Left lobe of liver (tissue), 2 donors: ENCODE measurements around the gene UBR4. TPM values are rescaled to one million over a fixed set of nuclear protein-coding genes. Genes with fewer than 3 reads are reported as not detected.
"Not testable (repeated sequence)": the region's sequence is repeated elsewhere in the genome, so short reads cannot be mapped to it uniquely, and the experiment has no call there.

Experiments used
- ATAC-seq: fragments of 200-7000 bp; cut with Tn5 transposase; one replicate; pipeline ENCODE4 v1.9.1; 2020; ENCODE audit warnings: mild to moderate bottlenecking, moderate library complexity
- DNase-seq: peaks from one replicate; pipeline ENCODE4 v3.0.0-alpha.2; 2020; ENCODE audit warnings: low spot score
- total RNA-seq: library from RNA; stranded (reverse); gene quantifications from one replicate; pipeline ENCODE4 v1.2.1, GENCODE V29; 2021
- donor health status: DM: no; HTN: no; CAD: no; lungs with moderate emphysema.
- donor health status: DM: no; HTN: yes; CAD: no.

Gene UBR4
- total RNA-seq, 1 donor from 2014 or later: 127 TPM

DNA sequence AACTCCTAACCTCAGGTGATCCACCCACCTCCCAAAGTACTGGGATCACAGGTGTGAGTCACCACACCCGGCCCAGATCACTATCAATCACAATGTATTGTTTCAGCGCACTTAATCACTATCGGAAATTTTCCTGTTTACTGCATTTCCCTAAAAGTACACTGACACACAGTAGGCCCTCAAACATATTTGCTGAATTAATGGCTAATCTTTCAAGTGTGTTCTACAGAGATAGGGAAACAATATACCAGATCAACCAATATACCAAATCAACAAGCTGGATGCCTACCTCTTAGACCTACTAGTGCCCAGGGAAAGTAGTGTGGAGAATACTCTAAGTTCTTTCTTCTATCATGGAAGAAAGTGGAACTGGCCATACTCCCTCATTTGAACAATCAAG, 17.1 kb downstream of the UBR4 start:
- ATAC-seq: no peak
- no peak for DNase-seq

DNA sequence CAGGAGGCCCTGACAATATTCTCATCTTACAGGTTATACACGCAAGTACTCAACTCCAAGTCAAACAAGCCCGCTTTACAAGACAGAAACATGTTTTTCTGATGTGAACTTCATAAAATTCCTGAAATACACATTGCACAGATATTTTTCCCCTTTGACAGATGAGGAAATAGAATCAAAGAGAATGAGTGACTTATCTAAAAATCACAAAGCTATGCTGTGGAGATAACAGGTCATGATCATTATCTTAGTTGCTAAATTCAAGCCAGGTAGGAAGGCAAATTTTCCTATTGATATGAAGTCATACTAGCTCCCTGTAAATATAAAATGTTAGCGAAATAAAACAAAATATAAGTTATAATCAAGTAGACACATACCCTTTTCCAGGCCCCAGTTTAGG, 18.3 kb downstream of the UBR4 start:
- ATAC-seq (no peak), DNase-seq (no peak)

DNA sequence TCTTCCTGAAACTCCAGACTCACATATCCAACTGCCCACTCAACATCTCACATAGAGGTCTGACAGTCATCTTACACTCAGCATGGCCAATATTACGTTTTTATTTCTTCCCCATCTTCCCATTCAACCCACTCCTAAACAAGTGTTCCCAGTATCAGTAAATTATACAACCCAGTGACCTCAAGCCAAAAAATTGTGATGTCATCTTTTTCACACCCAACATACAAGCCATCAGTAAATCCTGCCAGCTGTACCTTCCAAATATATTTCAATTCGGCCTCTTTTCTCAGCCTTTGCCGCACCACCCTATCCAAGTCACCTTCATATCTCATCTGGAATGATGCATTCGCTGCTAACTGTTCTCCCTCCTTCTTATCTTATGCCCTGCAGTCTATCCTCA, 19.6 kb downstream of the UBR4 start:
- no peak for DNase-seq
- no peak for ATAC-seq

DNA sequence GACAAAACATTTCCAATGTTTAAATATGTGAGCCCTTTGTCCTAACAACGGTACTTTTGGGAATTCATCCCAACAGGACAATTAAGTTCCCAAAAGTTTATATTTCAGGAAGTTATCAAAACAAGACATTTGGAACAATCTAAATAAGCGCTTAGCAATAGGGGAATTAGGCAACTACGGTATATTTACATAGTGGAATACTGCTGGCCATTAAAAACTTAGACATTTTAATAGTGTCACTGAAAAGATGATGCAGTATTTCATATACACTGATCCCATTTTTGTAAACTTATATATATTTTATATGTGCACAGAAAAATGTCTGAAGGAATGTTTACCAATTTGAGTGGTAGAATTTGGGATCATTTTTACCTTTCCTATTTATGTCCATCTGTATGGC, 20.8 kb downstream of the UBR4 start:
- ATAC-seq (peak; percentile 33), DNase-seq (no peak)

DNA sequence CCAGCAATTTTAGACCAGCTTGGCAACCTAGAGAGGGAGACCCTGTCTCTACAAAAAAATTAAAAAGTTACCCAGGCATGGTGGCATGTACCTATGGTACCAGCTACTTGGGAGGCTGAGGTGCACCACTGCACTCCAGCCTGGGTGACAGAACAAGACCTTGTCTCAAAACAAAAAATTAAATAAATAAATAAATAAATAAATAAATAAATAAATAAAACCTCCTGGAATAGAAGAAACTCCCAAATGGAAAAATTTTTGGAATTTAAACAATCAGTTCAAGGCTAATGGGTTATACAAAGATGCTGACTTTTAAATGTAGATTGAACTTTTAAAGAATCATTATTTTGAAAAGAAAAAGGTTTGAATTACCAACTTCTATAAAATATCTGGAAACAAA, 22.2 kb downstream of the UBR4 start:
- ATAC-seq: no peak

DNA sequence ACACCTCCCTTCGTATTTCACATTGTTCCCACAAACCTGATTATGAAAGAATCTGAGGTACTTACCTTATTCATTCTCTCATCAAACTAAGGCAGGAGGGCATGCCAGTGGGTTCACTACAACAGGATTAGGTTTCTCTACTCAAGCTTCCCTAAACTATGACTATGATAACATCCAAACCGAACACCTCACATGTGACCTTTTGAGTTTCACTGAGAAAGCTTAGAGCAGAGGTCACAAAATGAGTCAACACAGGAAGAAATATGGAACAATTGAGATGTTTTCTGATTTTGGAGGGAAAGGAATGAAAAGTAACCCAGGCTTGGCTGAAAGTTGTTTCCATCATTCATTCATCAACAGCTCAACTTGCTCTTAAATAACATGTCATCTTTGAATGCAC, 24.1 kb downstream of the UBR4 start:
- ATAC-seq: no peak
- no peak for DNase-seq

More for the DNA sequence above, 22.2 kb downstream of the UBR4 start:
- DNase-seq: no peak

DNA sequence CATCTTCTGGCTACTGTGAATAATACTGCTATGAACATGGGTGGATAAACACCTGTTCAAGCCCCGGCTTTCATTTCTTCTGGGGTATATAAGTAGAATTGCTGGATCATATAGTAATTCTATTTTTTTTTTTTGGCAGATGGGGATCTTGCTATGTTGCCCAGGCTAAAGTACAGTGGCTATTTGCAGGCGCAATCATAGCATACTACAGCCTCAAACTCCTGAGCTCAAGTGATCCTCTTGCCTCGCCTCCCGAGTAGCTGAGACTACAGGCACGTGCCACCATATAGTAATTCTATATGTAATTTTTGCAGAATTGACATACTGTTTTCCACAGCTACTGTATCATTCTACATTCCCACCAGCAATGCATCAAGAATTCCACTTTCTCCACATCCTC, 27.8 kb downstream of the UBR4 start:
- DNase-seq: no peak
- ATAC-seq: no peak

DNA sequence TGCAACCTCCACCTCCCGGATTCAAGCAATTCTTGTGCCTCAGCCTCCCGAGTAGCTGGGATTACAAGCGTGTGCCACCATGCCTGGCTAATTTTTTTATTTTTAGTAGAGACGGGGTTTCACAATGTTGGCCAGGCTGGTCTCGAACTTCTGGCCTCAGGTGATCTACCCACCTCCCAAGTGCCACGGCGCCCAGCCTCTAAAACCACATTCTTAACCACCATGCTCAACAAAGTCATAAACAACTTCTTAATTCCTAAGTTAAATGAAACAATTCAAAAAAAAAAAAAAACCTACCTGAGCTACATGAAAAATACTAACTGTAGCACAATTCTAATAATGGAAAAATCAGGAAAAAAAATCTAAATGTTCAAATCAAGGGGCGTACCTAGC, 29.8 kb downstream of the UBR4 start:
- ATAC-seq, DNase-seq: not testable (repeated sequence)

DNA sequence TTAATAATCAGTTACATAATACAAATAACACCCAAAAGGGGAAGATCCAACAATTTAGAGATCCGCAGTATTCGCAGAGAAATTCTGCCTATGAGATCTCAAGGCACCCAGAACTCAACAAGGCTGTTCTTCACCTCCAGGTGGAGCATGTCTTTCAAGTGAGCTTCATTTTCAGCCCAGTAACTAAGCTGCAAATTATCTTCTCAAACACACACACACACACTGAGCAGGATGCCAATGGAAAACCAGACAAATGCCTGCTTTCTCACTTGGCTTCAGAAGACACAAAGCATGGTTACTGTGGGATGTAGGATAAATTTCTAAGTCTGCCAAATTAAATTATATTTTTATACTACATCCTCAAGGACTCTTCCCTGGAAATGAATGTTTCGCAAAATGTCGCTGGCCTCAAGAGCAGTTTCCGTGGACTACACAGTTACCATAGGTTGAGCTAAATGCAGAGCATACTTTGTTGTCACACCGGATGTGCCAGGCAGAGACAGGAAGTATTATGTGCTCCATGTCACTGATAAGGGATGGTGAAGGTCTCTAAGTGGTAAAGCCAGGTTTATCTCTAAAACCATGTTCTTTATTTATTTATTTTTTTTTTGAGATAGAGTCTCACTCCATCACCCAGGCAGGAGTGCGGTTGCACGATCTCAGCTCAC, 30.3 kb downstream of the UBR4 start:
- peak; percentile 75 for ATAC-seq
- DNase-seq: no peak

DNA sequence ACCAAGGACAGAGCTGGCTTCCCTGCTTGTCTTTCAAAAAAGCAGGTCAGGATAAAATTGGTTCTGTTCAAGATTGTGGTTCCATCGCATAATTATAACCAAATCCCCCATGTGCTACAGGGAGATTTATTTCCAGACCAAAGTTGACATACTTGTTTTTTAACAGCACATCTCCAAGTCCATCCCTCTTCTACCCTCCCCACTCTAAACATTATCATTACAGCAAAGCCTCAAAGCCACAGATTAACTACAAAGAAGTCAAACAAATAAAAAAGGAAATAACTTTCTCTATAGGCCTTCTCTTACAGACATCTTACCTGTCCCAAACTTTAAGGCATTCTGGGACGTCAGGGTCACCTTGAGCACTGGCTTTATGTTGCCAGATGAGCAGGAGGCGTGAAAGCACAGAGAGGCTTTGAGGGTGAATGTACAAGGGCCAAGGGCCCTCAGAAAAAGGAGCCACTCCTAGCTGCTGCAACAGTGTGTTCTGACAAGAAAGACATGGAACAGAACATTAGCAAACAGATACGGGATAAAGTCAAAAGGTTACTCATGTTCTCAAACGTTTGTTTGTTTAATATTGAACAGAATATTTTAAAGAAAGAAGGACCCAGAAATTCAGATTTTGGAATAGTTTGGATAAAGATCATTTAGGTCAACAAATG, 31.2 kb downstream of the UBR4 start:
- ATAC-seq (peak; percentile 86), DNase-seq (peak; percentile 60)

DNA sequence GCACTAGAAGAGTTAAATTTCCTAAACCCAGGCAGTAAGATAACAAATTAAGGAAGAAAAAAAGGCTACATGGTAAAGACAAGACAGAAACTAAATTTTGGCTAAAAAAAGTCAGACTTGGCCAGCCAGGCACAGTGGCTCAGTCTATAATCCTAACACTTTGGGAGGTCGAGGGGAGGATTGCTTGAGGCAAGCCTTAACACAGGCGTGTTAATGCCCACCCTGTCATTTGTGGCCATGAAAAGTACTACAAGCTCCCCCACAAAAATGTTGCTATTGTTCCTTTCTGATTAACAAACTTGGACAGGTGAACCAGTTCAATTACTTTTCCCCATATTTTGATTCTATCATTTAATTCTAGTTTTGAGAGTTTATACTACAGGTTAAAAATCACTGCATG, 32.3 kb downstream of the UBR4 start:
- no peak for ATAC-seq
- no peak for DNase-seq

DNA sequence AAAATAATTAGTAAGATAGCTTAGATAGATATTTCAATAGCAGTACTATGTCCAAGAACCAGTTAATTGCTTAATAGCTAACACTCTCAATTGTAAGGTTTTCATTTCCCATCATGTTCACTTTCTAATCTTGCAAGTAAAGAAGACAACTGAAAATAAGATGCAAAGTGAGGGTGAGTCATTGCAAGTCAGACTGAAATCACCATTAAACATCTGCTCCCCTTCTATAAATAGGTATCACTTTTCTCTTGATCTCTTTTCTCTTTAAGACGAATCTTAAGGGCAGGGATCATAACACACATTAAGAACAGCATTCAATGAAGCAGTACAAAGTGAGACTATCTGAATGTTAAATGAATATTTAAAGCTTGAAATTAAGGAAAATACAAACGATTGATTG, 40.4 kb downstream of the UBR4 start:
- no peak for ATAC-seq
- no peak for DNase-seq

DNA sequence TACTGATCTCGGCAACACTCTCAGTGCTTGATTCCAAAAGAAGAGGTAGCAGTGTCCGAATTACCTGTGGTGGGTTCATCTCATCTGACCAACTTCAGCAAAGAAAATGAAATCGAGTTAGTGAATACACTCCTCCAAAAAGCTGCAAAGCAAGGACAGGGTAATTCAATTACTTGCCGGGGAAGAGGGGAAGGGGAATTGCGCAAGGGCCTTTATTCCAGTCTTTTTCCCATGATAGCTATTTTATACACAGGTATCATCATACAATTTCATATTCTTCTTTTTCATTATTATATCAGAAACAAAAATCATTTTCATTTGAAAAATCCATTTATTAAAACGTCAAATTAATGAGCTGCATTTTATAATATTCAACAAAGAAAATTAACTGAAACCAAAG, 42.9 kb downstream of the UBR4 start:
- DNase-seq (no peak), ATAC-seq (no peak)

DNA sequence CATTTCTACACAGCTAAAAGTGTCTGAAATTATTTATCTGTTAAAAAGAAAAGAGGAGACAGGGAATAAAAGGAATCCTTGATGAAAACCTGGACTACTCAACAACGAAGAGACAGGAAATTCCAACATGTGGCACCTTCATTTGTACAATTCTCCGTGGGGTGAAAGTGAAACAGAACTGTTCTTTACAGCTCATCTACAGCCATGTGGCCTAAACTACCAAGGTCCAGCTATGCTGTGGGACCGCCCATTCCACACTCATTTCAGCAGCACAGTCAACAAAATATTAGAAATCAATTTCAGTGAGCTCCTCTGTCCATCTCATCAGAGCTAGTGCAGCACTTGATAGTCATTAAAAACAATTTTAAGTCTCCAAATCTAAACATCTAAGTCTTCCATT, 44.0 kb downstream of the UBR4 start:
- DNase-seq (no peak), ATAC-seq (peak; percentile 86)

DNA sequence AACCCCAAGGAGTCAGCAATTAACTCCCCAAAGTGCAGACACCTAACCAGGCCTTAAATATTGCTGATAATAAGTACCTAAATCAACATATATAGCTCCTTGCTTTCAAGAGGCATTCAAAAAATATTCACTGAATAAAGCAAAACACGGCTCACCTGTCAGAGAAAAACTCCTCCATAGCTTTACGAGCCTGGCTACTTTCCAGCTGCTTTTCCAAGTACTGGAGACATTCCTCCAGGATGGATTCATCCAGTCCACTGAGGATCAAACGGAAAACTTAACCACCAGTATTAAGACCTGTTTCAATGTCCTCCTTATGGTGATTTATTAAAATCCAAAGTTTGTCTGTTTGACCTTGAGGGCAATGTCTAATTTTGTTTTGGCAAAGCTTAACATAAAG, 44.6 kb downstream of the UBR4 start:
- DNase-seq (no peak), ATAC-seq (no peak)

DNA sequence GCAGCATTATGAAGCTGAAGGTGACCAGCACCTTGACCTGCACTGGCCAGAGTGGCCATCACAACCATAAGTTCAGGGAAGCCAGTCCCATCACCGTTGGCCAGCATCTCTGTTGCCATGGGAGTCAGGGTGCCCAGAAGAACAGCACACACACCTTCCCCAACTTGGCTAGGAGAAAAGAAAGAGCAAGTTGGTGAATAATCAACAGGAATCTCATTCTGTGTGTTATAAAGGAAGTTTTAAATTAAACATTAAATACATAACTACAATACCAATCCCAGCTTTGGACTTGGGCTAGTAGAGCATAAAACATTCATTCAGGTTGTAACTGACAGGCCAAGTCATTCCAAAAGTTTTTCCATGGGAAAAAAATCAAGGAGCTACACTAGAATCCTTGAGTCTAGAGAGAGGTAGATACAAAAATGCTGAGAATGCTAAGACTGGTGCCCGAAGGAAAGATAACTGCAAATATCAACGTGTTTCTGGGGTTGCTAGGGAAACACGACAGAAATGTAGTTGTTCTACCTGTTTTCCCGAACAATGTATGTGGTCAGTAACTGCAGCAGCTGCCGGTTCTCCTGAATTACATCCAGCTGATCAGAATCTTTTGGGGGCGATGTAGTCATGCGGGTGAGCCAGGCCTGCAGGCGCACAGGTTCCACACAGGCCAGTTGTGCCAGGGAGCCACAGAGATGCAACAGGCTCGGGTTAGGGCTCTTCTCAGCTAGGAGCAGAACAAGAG, 45.6 kb downstream of the UBR4 start:
- DNase-seq (no peak), ATAC-seq (no peak)

DNA sequence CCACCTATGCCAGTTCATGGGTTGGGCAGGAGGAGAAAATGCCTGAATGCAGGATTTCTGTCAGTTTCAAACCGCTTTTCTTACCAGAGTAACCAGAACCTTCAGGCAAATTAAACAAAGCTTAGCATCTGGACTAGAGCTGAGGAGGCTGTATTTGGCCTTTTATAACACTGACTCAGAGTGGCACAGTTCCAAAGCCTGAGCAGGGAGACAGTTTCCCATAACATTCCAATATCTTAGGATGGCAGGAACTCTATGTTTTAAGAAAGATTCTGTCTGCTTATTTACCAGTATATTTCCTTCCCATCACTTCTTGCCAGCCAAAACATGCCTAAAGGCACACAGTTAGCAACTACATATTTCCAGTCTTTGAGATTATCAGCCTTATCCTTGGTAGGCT, 46.8 kb downstream of the UBR4 start:
- ATAC-seq (no peak), DNase-seq (no peak)

DNA sequence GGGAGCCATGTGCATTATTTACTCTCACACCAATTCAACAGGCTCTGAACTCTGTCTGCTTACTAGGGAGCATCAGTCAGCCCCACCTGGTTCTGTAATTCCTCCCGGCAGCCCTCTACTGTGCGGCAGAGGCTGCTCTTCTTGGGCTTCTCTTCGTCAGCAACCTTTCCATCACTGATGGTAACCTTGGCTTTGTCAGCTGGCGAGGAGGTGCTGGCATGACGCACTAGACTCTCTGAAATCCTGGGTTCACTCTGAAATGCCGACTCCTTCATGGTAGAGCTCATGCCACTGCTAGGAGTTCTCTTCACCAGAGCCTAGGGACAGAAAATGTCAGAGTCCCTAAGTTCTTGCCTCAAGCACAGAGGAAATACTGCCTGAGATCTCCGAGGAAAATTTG, 49.2 kb downstream of the UBR4 start:
- no peak for ATAC-seq
- DNase-seq: no peak

DNA sequence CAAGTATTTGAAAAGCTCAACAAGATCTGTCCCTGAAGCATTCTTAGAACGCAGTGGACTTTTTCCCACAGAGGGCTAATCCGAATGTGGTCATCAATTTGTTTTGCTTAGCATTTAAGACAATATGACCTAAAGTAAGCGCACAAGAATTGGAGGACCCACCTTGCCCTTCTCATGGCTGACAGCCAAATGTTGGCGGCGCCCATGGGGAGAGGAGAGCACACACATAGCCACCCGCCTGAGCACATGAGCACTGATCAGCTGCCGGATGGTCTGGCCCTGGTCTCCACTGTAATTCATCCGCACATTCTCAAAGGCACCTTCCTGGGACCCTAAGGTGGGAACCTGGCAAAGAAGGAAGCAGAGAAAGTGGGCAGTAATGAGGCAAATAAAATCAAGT, 52.4 kb downstream of the UBR4 start:
- ATAC-seq (no peak), DNase-seq (no peak)

DNA sequence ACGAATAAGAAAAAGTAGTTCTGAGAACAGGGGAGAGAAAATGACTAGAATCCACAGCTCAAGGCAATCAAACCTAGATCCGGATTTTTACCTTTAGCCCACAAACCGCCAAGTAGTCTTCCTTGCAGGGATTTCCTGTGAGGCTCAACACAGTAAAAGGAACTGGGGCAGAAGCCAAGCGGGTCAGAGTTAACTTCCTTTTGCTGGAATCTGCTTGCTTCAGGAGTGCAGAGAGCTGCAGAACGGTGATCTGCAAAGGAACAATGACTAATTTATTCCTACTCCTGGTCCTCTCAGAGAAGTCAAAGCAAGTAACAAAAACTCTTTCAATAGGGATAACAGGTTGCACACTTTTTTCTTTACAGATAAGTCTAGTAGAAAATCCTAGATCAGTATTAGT, 53.4 kb downstream of the UBR4 start:
- DNase-seq (no peak), ATAC-seq (peak; percentile 72)

DNA sequence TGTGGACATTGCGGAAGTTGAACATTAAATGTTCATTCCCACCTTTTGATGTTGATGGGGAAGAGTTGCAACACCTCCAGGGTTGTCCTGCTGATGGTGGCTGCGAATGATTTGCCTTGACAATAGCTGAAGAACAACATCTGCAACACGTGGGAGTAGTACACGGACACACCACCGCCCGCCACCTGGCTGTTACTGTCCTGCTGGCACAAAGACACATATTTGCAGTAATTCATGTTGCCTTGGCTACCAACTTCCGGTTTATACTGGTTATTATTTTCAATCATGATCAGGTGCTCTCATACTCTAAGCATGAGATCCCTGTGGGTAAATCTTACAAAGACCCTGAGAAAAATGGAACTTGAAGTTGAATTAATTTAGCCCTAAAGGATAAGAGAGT, 55.2 kb downstream of the UBR4 start:
- DNase-seq: no peak
- ATAC-seq: no peak

DNA sequence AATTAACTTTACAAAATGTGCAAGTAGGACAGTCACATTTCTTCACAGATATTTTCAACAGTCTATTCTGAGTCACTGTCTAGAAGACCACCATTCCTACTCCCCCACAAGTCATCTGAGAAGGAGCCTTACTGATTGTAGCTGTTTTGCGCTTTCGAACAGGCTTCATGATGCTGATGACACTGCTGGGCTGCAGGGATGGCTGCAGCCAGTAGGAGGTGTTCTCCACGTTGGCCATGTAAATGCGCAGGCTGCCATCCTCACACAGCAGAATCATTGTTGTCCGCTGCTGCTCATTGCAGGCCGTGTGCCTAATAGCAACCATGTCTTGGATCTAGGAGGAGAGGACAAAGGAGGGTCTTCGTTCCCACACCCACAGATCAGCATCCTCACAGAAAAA, 56.9 kb downstream of the UBR4 start:
- DNase-seq (no peak), ATAC-seq (no peak)
